ENCODE data around the gene MAPT. TPM values are rescaled to one million over a fixed set of nuclear protein-coding genes. Genes with fewer than 3 reads are reported as not detected.

Gene MAPT
- polyA plus RNA-seq, 1 donor: 12.3 TPM

GRCh38 chr17:46028374-46028773 is 134.0 kb downstream of the MAPT start:
- no peak for DNase-seq (ENCODE audit: low read depth)

GRCh38 chr17:46028981-46029565 is 134.7 kb downstream of the MAPT start:
- no peak for DNase-seq (ENCODE audit: low read depth)

DNA sequence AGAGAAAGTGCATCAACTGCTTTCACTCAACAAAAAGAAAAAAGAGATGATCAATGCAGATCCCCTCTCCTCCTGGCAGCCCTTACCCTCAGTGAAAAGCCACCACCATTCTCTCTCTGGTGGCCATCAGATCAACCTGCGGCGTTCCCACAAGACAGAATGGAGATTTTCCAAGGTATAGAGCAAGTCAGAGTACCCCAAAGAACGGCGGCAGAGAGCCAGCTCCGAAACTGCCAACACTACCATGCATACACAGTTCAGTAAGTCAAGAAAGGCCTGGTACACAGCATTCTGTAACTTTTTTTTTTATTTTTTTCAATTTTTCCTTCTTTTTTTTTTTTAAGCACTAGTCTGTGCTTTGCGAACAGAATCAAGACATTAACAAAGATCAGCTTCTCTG is 135.3 kb downstream of the MAPT start:
- no peak for DNase-seq (ENCODE audit: low read depth)

DNA sequence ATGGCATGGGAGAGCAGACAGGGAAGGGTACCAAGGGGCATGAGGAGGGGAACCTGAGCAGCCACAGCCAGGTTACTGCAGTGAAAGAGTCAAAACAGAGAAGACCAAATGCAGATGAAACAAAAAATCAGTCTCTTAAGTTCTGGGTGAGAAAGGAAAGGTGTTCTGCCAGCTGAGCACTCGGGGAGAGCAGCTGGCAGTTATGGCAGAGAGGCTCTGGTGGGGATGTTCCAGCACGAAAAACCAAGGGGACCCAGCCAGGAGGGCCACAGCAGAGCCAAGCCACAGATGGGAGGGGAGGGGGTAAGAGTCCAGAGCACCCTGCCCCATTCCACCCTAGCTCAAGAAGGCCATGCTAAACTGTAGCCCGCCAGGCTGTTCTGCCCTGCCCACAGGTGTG is 136.4 kb downstream of the MAPT start:
- no peak for DNase-seq (ENCODE audit: low read depth)

- DNase-seq (ENCODE audit: low read depth): no peak
These were observed 137.1 kb downstream of the MAPT start for GRCh38 chr17:46031440-46031839.

DNA sequence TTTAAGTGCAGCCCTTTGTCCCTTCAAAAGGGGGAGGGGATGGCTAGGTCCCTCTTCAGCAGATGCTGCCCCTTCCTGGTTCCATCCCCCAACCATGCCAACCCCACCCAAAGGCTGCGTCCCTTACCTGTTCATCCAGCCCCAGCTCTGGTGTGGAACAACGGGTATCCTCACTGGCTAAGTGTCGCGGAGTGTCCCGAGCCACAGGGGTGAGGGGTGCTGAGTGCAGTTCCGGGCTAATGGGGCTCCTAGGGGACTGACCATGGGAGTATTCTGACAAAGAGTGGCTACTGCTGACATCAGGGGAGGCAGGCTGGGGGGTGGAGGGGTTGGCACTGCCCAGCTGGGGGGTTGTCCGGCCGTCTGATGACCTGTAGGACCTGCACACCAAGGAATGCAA is 137.6 kb downstream of the MAPT start:
- DNase-seq (ENCODE audit: low read depth): no peak

DNA sequence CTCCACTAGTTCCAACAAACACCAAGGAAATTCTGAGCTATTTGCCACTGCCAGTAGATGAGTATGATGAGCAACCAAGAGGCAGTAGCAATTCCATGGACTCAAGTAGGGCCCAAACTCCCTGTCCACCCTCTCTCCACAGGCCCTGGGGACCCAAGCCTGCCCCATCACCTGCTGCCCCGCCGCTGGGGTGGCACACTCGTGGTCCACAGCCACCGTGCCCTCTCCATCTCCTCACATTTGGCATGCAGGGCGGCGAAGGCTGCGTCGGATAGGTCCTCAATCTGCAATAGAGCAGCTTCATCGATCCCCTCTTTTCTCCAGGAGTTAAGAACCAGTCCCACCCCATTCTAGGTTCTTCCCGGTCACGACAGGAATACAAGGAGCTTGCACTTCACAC is 138.6 kb downstream of the MAPT start:
- DNase-seq (ENCODE audit: low read depth): no peak

DNA sequence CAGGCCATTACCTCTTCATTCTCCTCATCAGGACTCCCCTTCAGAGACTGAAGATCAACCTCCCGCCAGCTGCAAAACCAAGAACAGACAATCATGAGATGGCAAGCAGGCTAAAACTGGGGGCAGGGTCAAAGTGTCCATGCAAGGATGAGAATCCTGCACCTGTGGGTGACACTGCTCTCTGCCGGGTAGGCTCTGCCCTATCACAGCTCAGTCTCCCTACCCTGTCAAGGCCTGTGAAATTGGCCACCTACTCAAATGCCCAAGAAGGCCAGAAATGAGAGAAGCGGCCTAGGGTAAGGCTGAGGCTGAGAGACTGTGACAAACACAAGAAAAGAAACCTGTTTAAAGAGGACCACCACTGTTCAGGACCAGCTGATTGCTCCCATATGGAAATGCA is 139.0 kb downstream of the MAPT start:
- no peak for DNase-seq (ENCODE audit: low read depth)

- no peak for DNase-seq (ENCODE audit: low read depth)
These were observed 140.9 kb downstream of the MAPT start for GRCh38 chr17:46035112-46035818.

GRCh38 chr17:46036491-46036890 is 142.1 kb downstream of the MAPT start:
- no peak for DNase-seq (ENCODE audit: low read depth)

- DNase-seq (ENCODE audit: low read depth): no peak
These were observed 143.4 kb downstream of the MAPT start for GRCh38 chr17:46037722-46038255.

DNA sequence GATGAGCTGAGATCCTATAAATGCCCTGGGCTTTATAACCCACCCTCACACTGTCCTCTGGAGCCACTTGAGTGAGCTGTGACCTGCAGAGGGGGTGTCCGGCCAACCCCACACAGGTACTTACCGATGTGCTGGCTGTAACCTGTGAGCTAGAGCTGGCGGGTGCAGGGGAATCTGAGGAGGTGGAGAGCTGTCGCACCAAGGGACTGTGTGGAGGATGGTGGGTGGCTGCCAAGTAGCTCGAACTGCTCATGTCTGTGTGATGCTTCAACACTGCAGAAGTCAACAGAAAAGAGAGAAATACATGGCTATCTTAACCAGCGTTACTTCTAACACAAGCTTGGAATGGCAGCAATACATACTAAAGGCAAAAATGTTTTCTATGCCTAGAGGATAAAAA is 144.1 kb downstream of the MAPT start:
- no peak for DNase-seq (ENCODE audit: low read depth)

- no peak for DNase-seq (ENCODE audit: low read depth)
These were observed 144.6 kb downstream of the MAPT start for GRCh38 chr17:46038937-46039336.

GRCh38 chr17:46039592-46040186 is 145.3 kb downstream of the MAPT start:
- DNase-seq (ENCODE audit: low read depth): no peak

DNA sequence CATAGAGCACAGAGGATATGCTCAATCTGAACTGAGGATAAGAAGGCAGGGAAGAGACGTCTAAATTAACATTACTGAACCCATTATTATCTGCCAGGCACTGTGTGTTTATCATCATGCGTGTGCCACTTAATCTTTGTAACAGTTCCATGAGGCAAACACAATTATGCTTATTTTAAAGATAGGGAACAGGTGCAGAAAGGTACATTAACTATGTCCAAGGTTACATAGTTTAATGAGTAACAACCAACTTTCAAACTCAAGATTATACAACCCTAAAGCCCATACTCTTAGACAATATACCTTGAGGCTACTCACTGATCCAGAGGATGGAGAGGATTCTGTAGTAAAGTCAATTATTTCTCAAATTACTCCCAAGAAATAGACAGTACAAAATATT is 147.9 kb downstream of the MAPT start:
- no peak for DNase-seq (ENCODE audit: low read depth)

GRCh38 chr17:46042925-46043324 is 148.6 kb downstream of the MAPT start:
- no peak for DNase-seq (ENCODE audit: low read depth)

DNA sequence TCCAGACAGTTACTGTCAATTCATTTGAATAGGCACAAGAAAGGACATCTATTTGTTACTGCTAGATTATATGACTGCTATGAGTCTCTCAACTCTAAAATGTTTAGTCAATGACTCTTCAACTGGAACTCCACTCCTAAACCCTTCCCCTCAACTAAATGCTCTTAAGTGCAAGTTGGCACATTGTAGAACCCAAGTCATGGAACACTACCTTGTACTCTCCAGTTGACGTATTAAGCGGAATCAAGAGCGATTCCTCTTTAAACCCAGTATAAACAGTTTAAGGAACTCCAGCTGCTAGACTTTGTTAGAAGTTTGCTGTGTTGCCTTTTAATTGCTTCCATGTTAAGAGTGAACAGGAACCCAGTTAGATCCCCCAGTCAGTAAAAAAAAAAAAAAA is 149.3 kb downstream of the MAPT start:
- no peak for DNase-seq (ENCODE audit: low read depth)

GRCh38 chr17:46044286-46044928 is 150.1 kb downstream of the MAPT start:
- DNase-seq (ENCODE audit: low read depth): peak; percentile 83

- DNase-seq (ENCODE audit: low read depth): no peak
These were observed 150.6 kb downstream of the MAPT start for GRCh38 chr17:46044989-46045388.

DNA sequence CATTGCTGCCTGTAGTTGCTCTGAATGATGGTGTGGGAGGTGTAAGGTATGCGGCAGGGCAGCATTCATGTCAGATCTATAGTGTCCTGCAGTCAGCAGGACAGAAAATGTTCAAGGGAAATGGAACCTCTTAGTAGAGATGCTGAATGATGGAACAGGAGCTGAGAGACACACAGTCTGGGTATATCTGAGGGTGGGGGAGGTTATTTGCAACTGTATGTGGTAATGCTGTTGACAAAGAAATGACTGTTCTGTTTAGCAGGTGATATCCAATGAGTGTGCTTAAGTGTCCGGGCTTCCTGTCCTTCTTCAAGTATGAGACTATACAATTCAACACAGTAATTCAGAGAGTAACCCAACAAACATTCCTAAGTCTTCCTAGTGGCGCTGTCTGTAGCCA is 151.3 kb downstream of the MAPT start:
- no peak for DNase-seq (ENCODE audit: low read depth)

DNA sequence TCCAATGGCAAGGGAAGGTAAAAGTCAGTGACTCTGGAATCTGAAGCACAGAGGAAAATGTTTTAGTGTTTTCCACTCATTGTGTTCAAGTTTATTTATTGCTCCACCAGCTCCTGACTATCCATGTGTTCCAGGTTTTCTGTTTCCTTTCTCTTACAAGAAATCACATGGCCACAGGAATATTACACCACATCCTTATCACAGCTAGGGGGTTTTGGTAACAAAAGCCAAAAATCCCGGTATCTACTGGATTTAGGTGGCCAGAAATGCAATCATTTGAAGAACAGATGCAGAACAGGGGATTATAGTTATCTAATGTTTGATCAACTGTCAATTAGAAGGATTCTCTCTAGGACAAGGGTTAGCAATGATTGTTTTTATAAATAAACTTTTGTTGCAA is 152.6 kb downstream of the MAPT start:
- no peak for DNase-seq (ENCODE audit: low read depth)

GRCh38 chr17:46047398-46047797 is 153.0 kb downstream of the MAPT start:
- no peak for DNase-seq (ENCODE audit: low read depth)

DNA sequence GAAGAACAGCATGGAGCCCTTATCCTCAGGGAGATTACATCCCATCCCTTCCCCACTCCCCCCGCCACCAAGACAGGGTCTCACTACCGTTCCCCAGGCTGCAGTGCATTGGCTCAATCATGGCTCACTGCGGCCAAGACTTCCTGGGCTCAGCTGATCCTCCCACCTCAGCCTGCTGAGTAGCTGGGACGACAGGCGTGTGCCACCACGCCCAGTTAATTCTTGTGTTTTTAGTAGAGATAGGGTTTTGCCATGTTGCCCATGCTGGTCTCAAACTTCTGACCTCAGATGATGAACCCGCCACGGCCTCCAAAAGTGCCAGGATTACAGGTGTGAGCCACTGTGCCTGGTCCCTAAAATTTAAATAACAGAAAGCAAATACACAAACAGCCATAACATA is 153.5 kb downstream of the MAPT start:
- no peak for DNase-seq (ENCODE audit: low read depth)
